Aortic smooth muscle cell (primary cell): Measurements from ENCODE around the gene RRP15. TPM values are rescaled to one million over a fixed set of nuclear protein-coding genes. Genes with fewer than 3 reads are reported as not detected.

ENCODE experiments used
- total RNA-seq: library from RNA; depleted of rRNA; stranded (reverse); fragments of >200 nt; gene quantifications from 2 replicates; pipeline ENCODE4 v1.2.3, GENCODE V29; 2014

The RRP15 gene
- total RNA-seq = 5.4 TPM in 2 replicates

GRCh38 chr1:218284917-218285635, at the start of gene RRP15:
Gene RRP15, plus strand, starts transcription at chr1:218285293. Its CDS starts 24 bp downstream, at chr1:218285317.

DNA sequence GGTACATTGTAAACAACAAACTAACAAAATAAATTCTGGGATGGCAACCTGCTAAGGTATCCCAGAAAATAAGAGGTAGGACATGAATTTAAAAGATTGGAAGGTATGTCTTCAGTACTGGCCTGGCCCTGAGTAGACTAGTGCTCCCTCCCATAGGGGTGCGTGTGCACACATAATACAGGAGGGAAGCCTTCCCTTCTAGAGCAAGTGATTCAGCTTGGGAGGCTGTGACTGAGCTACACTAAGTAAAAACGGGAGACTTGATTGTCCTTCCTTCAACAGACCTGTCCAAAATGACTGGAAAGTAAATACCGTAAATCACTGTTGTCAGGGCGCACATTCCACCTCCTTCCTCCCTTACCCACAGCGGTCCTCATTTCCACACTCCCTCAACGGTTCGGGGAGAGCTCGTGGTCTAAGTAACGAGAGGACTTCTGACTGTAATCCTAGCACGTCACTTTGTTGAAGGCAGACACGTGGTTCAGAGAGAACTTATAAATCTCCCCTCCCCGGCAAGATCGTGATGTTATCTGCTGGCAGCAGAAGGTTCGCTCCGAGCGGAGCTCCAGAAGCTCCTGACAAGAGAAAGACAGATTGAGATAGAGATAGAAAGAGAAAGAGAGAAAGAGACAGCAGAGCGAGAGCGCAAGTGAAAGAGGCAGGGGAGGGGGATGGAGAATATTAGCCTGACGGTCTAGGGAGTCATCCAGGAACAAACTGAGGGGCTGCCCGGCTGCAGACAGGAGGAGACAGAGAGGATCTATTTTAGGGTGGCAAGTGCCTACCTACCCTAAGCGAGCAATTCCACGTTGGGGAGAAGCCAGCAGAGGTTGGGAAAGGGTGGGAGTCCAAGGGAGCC, 60.0 kb downstream of the RRP15 start, which contains the start of gene TGFB2:
TSS of gene TGFB2 (plus strand) at position 523 of the 859 bp plus-strand sequence. CDS start 1,366 bp downstream, outside the sequence.

Other genes starting within 250 kb of the RRP15 start
- 5.7 and 12.4 TPM in 2 replicates for gene TGFB2, start 60.0 kb downstream of the RRP15 start, total RNA-seq